Measurements from ENCODE around the gene COL6A5.

COL6A5 gene

GRCh38 chr3:130507746-130508145 lies 162.3 kb downstream of the COL6A5 start:
- H3K4me3 ChIP-seq (replicated peaks; ENCODE audit: low read depth, low read length) = no peak overlapping the region
- TF ChIP-seq CTCF (IDR thresholded peaks at IDR 0.05; ENCODE audit: low read length, missing control alignments) = no peak
- DNase-seq (ENCODE audit: low read depth) = no peak

GRCh38 chr3:130509008-130509407 lies 163.5 kb downstream of the COL6A5 start:
- no peak for TF ChIP-seq CTCF (IDR thresholded peaks at IDR 0.05; ENCODE audit: low read length, missing control alignments)
- DNase-seq (ENCODE audit: low read depth) = peak; percentile 1
- H3K4me3 ChIP-seq (replicated peaks; ENCODE audit: low read depth, low read length) = no peak overlapping the region

DNA sequence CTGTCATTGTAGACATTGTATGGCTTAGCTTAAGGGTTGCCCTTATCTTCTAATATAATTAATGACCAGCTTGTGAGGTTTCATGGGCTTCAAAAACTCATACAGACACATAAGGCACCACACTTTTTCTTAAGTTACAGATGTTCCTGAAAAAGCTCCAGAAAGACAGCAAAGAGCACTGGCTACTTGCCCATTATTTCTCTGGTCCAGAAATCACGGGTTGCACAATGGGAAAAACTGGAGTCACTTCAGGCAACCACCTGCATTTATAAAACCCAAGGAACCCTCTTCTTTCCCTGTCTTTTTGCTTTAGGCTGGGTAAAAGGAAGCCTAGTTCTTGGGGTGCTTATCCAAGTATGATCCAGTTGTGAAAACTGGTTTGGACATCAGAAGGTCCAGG lies 169.2 kb downstream of the COL6A5 start:
- TF ChIP-seq CTCF (IDR thresholded peaks at IDR 0.05; ENCODE audit: low read length, missing control alignments) = no peak

GRCh38 chr3:130515755-130516154 lies 170.3 kb downstream of the COL6A5 start:
- no peak for DNase-seq (ENCODE audit: low read depth)

More for the DNA sequence above, 169.2 kb downstream of the COL6A5 start:
- peak; percentile 10 for DNase-seq (ENCODE audit: low read depth)
- H3K4me3 ChIP-seq (replicated peaks; ENCODE audit: low read depth, low read length) = no peak overlapping the region

GRCh38 chr3:130516645-130517512 lies 171.4 kb downstream of the COL6A5 start, which contains the start of gene COL6A6:
Gene COL6A6 (plus strand): TSS chr3:130517177. CDS start chr3:130560365, 43,188 bp downstream.
- TF ChIP-seq CTCF (IDR thresholded peaks at IDR 0.05; ENCODE audit: low read length, missing control alignments) = no peak
- no peak for DNase-seq (ENCODE audit: low read depth)
- H3K4me3 ChIP-seq (replicated peaks; ENCODE audit: low read depth, low read length) = no peak within 1 kb of the TSS

More at GRCh38 chr3:130515755-130516154, 170.3 kb downstream of the COL6A5 start:
- TF ChIP-seq CTCF (IDR thresholded peaks at IDR 0.05; ENCODE audit: low read length, missing control alignments) = no peak
- H3K4me3 ChIP-seq (replicated peaks; ENCODE audit: low read depth, low read length) = no peak overlapping the region

DNA sequence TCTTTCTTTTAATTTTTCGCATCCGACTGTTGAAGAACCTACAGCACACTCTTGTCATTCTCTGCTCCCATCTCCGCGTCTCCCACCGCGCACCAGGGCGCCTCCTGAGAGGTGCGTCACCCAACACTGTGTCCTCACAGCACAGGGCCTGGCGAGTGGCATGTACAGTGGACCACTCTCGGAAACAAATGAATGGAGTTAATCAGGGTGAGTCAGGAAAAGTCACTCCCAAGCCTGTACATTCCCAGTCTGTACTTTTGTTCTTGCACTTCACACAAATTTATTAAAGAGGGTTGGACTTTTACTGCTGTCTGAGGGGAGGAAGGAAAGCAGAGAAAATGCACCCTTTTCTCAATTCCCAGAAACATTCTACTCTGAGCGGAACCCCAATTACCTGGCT lies 172.1 kb downstream of the COL6A5 start:
- DNase-seq (ENCODE audit: low read depth) = peak; percentile 1
- no peak for TF ChIP-seq CTCF (IDR thresholded peaks at IDR 0.05; ENCODE audit: low read length, missing control alignments)
- no peak overlapping the region for H3K4me3 ChIP-seq (replicated peaks; ENCODE audit: low read depth, low read length)

Measured in fibroblast of pulmonary artery (primary cell).